Fibroblast of skin of back (primary cell): ENCODE results near the gene SBNO2.

Source experiments
- DNase-seq: peaks from one replicate; pipeline ENCODE4 v3.0.0-alpha.2; 2013

Gene SBNO2

DNA sequence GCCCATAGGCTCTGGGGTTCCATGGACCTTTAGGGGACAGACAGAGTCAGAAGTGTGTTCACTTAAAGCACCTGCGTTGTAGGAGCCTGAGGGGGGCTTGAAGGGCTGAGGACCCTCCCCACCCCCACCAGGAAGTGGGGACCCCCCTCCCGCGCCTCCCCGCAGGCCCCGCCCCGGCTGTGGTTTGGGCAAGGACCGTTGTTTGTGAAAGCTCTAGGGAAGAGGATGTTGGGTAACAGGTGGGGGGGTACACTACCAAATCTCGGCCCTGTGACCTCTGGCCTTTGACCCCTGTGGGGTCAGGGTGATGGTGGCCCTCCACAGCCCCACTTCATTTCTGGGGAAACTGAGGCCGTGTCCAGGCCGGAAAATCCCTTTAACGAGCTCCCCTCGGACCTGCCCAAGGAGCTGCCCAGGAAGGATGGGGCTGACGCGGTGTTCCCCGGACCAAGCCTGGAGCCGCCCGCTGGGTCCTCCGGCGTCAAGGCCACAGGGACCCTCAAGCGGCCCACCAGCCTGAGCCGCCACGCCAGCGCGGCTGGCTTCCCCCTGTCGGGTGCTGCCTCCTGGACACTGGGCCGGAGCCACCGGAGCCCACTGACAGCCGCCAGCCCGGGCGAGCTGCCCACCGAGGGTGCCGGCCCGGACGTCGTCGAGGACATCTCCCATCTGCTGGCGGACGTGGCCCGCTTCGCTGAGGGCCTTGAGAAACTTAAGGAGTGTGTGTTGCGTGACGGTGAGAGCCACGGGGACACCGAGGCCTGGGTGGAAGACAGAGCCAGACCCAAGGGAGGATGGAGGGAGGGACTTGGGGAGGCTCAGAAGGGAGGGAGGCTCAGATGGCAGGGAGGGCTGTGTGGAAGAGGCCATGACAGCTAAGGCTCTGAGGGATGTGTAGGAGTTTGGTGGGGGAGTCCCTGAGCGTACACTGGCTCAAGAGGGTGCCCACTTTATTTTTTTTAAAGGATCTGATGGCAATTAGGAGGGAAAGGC is 105.8 kb downstream of the SBNO2 start:
- DNase-seq = no peak

DNA sequence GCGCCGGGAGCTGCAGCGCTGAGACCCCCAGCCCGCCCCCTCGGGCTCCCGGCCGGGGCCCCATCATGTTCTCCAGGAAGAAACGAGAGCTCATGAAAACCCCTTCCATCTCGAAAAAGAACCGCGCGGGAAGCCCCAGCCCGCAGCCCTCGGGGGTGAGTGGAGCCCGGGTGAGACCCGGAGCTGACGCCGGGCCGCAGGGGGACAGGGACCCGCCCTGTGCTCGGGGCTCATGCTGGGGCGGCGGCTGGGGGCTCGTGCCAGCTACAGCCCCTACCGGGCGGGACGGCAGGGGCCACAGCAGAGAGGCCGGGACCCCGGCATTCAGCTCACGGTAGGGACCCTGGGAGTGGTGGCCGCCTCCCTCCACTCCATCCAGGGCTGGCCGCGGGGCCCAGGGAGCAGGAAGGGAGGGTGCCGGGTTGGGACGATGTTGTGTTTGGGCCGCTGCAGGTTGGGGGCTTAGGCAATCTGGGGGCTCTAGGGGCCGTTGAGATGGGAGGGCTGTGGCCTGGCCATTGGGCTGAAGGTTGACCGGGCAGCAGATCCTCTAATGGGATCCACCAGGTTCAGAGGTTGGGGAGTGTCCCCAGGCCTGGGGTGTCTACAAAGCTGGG is 106.6 kb downstream of the SBNO2 start:
- no peak for DNase-seq

DNA sequence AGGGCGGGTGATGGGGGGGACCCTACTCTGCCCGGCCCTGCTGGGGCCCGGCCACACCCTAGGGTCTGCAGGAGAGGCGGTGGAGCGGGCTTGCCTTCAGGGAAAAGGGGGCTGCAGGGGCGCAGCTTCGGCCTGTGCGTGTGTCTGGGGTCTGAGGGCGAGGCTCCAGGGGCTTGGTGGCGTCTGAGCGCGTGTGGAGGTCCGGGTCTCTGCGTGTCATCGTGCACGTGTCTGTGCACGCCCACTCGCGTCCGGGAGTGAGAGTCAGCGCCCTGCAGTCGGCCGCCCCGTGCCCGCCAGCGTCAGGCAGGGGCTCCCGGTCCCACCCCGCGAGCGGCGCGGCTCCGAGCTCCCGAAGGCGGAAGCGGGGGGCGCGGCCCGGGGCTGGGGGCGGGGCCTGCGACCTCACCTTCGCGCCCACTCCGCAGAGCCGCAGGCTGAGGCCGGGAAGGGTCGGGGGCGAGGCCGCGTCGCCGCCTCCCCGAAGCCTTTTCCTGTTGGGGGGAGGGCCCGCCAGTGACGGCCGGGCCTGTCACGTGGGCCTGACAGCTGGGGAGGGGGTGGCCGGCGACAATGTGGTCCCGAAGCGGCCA is 107.2 kb downstream of the SBNO2 start, which contains the start of gene ARHGAP45:
TSS of gene ARHGAP45 (plus strand) at position 420 of the 593 bp plus-strand sequence. CDS start 239 bp downstream, outside the sequence.
- DNase-seq = no peak

DNA sequence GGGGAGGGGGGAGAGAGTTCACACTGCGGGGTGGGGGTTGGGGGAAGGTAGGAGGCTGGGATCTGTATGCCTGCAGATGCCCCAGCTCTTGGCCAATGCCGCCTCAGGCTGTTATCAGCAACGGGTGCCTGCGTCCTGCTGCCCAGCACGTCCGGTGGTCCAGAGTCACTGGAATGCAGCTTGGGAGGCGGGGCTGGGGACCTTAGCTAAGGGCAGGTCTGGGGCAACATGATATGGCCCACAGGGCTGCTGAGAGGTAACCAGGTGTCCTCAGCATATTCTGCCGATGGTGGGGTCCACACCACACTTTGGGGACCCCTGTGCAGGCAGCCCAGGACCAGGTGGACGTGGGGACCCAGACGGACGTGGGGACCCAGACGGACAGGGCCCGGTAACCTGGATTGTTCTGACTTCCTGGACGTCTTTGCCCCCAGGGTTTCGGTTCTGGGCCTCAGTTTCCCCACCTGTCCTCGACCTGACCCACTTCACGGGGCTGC is 107.8 kb downstream of the SBNO2 start:
- DNase-seq = no peak

DNA sequence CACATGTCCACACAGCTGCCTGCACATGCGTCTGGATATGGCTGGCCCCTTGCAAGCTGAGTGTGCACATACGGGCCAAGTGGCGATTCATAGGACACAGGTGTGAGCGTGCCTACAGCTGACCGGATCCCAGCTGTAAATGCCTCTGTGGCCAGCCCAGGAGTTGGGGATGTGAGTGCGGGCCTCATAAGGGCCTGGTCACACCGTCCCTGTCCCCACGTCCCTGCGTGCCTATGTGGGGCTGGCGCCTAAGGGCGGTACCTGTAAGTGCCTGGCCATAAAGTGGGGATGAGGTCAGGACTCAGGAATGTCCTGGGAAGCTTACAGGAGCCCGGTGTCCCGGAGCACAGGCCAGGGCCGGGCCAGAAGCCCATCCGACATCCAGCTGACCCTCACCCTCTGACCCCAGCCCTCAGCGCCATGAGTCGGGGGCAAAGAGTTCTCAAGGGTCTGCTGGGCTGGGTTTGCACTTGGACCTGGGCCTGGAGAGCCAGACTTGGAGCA is 108.4 kb downstream of the SBNO2 start:
- no peak for DNase-seq

DNA sequence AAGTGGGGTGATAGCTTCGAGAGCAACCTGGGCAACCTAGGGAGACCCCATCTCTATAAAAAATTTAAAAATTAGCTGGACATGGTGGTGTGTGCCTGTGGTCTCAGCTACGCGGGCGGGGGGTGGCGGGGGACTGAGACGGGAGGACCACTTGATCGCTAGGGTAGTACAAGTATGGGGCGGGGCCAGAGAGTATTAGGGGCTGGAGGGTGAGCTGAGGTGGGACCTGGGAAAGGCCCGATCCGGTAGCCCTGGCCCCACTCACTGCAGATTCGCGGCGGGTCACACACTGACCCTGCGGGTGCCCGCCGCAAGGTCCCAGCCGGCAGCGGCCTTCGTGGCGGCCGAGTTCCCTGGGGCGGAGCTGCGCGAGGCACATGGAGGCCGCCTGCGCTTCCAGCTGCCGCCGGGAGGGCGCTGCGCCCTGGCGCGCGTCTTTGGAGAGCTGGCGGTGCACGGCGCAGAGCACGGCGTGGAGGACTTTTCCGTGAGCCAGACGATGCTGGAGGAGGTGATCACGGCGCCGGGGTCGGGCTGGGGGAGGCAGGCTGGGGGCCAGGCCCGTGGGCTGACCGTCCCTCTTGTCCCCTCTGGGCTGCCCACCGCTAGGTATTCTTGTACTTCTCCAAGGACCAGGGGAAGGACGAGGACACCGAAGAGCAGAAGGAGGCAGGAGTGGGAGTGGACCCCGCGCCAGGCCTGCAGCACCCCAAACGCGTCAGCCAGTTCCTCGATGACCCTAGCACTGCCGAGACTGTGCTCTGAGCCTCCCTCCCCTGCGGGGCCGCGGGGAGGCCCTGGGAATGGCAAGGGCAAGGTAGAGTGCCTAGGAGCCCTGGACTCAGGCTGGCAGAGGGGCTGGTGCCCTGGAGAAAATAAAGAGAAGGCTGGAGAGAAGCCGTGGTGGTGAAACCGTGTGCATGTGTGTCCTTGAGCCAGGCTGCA is 109.1 kb downstream of the SBNO2 start:
- peak; percentile 63 for DNase-seq

DNA sequence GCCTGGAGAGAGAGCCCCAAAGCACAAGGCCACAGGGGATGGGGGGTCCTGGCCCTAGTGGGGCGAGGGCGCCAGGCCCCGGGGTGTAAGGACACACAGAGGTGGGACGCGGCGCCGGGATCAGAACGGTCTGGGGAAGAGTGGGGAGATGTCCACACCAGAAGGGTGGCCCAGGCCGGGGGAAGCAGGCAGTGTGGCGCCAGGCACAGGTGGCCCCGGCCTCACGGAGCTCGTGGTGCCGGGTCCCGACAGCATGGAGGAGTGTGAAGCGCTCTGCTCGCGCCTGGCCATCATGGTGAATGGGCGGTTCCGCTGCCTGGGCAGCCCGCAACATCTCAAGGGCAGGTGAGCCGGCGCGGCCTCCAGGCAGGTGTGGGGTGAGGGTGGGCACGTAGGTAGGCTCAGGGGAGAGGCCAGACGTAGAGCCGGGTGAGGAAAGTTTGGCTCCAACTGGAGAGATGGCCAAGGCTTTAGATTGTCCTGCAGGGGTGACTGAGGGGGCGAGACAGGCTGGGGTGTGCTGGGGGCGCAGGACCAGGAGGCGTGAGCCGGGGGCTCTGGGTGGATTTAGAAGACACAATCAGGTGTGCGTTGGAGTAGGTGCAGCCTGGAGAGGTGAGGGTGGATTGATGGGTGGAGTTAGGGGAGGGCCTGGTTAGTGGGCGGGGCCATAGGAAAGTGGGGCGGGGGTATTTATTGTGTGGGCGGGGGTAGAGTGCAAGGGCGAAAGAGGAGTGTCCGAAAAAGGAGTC is 110.0 kb downstream of the SBNO2 start:
- DNase-seq = no peak

DNA sequence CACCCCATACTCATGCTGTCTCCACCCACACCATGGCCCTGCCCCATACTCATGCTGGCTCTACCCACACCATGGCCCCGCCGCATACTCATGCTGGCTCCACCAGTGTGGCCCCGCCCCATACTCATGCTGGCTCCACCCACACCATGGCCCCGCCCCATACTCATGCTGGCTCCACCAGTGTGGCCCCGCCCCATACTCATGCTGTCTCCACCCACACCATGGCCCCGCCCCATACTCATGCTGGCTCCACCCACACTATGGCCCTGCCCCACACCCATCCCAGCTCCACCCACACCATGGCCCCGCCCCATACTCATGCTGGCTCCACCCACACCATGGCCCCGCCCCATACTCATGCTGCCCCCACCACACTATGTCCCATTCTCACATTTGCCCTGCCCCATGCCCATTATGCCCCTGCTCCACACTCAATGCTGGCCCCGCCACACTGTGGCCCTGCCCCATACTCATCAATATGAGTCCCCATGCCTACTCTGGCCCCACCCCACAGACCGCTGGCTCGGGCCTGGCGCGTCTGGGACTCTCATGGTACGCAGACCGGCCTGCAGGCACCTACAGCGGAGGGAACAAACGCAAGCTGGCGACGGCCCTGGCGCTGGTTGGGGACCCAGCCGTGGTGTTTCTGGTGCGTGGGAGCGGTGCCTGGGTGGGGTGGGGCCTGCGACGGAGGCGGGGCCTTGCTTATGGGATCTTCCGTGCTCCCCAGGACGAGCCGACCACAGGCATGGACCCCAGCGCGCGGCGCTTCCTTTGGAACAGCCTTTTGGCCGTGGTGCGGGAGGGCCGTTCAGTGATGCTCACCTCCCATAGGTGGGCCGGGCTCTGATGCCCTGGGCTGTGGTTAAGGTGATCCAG is 110.8 kb downstream of the SBNO2 start:
- no peak for DNase-seq

DNA sequence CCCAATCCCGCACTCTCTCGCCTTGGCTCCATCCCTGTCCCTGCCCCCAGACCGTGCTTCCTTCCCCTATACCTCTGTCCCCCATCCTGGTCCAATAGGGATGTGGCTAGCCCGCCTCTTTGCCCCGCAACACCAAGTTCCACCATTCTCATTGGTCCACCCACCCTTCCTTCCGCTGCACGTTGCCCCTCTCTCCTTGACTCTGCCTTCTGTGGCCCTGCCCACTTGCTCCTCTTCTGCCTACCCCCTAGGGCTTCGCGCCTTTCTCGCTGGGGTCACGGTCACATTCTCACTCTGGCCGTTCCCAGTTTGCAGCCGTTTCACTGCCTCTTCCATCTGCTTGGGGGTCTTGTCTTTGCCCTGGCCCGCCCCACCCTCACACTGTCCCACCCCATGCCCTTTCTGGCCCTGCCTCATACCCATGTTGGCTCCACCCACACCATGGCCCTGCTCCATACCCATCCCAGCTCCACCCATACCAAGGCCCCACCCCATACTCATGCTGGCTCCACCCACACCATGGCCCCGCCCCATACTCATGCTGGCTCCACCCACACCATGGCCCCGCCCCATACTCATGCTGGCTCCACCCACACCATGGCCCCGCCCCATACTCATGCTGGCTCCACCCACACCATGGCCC is 111.6 kb downstream of the SBNO2 start:
- no peak for DNase-seq

DNA sequence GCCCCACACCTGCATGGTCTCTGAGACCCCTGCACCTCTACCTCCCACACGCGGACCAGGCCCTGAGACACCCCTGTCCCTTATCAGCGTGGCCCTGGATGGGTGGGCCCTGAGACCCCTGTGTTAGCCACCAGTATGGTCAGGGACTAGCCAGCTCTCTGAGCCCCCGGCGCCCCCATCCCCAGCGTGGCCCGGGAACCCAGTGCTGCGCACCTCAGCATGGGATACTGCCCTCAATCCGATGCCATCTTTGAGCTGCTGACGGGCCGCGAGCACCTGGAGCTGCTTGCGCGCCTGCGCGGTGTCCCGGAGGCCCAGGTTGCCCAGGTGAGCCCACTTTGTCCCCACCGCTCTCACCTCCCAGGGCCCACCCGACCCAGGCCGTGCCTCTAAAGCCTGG is 112.1 kb downstream of the SBNO2 start:
- DNase-seq = no peak

DNA sequence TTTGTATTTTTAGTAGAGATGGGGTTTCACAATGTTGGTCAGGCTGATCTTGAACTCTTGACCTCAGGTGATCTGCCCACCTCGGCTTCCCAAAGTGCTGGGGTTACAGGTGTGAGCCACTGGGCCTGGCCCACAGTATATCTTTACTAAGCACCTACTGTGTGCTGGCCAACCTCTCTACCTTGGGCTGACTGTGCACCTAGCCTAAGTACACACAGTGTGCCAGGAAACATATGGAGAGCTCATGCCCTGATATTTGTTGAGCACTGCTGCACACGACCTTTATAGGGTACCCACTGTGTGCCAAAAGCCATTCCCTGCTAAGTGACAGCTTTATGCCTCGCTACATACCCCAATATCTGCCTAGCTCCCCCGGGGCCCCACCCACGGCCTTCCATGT is 113.4 kb downstream of the SBNO2 start:
- DNase-seq = no peak

DNA sequence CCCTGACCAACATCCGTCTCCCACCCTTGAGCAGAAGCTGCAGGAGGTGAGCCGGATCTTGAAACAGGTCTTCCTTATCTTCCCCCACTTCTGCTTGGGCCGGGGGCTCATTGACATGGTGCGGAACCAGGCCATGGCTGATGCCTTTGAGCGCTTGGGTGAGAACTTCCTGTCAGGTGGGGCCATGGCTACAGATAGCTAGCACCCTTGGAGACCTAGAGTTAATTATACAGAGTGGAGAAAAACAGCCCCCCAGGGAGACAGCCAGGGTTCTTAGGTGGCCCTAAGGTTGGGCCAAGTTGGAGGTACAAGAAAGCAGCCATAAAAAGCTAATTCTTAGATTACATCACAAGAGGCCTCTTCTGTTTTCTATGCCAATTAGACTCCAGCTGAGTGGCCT is 116.0 kb downstream of the SBNO2 start:
- DNase-seq = no peak
